Activated CD4-positive, alpha-beta T cell treated with anti-CD3 and anti-CD28 coated beads, Interleukin-2, amount 50 U/mL, for 16 hours (primary cell): ENCODE data around the gene RANBP1.

Source experiments
- DNase-seq: peaks from one replicate; pipeline ENCODE4 v3.0.0-alpha.2; 2020

Gene RANBP1

GRCh38 chr22:20176421-20177085 is 60.6 kb downstream of the RANBP1 start:
- no peak for DNase-seq
